OCI-LY3 (cell line): ENCODE data around the gene CELF4.

Source experiments
- H2AFZ ChIP-seq: fragments of 200-600, 300-600 bp; shearing (Covaris generic); 2 replicates; pipeline ENCODE4 v1.6.0; 2014; ENCODE audit warnings: antibody characterized with exemption, low read depth, low read length
- H3K27ac ChIP-seq: fragments of 200-600, 300-600 bp; sonication (generic); 2 replicates; pipeline ENCODE4 v1.5.1; 2014; ENCODE audit warnings: mild to moderate bottlenecking, low read length, moderate library complexity, mixed read lengths
- H3K27me3 ChIP-seq: fragments of 200-600, 300-600 bp; sonication (generic); 2 replicates; pipeline ENCODE4 v1.6.1; 2014; ENCODE audit warnings: low read depth, low read length, mixed read lengths
- H3K36me3 ChIP-seq: fragments of 200-600, 300-600 bp; sonication (generic); replicated peaks from 2 replicates; pipeline ENCODE3; 2014; ENCODE audit warnings: low read depth, low read length, mixed read lengths
- H3K4me1 ChIP-seq: fragments of 300-600, 200-600 bp; sonication (generic); 2 replicates; pipeline ENCODE4 v1.6.1; 2014; ENCODE audit warnings: low read length, mixed read lengths
- H3K4me2 ChIP-seq: fragments of 200-600, 300-600 bp; sonication (generic); 2 replicates; pipeline ENCODE4 v1.6.1; 2014; ENCODE audit warnings: low read length, mixed read lengths
- H3K4me3 ChIP-seq: fragments of 300-600, 200-600 bp; sonication (generic); 2 replicates; pipeline ENCODE4 v1.5.1; 2014; ENCODE audit warnings: antibody characterized with exemption, mild to moderate bottlenecking, low read length, moderate library complexity
- H3K79me2 ChIP-seq: fragments of 300-600, 200-600 bp; shearing (Covaris generic); 2 replicates; pipeline ENCODE4 v1.6.1; 2014; ENCODE audit warnings: mild to moderate bottlenecking, low read length, mixed read lengths
- H3K9ac ChIP-seq: fragments of 300-600, 200-600 bp; shearing (Covaris generic); 2 replicates; pipeline ENCODE4 v1.6.0; 2014; ENCODE audit warnings: mild to moderate bottlenecking, low read length, moderate library complexity
- H3K9me3 ChIP-seq: fragments of 200-600, 300-600 bp; shearing (Covaris generic); 2 replicates; pipeline ENCODE4 v1.6.1; 2014; ENCODE audit warnings: low read length, mixed read lengths; ENCODE audit not compliant: insufficient read depth
- H4K20me1 ChIP-seq: fragments of 200-600, 300-600 bp; sonication (generic); 2 replicates; pipeline ENCODE4 v1.6.1; 2016; ENCODE audit warnings: low read length, mixed read lengths; ENCODE audit not compliant: insufficient read depth
- CTCF ChIP-seq: fragments of 200-600, 300-600 bp; sonication (generic); IDR thresholded peaks from 2 replicates; pipeline ENCODE4 v1.5.1; 2014; ENCODE audit warnings: antibody characterized with exemption, low read length, low read depth
- EZH2phosphoT487 ChIP-seq: fragments of 200-600 bp; shearing (Covaris generic); IDR thresholded peaks from 2 replicates; pipeline ENCODE4 v1.6.1; 2018; ENCODE audit warnings: antibody characterized with exemption, mixed run types, low read depth

CELF4 gene

GRCh38 chr18:37598396-37598795 lies 32.8 kb upstream of the CELF4 start:
- Histone ChIP-seq H3K79me2 (no peaks in the 10 kb centered on the region), H3K9me3 (no peaks in the 10 kb centered on the region), H3K9ac (no peak overlapping the region), H3K4me3 (no peak overlapping the region), H3K36me3 (no peaks in the 10 kb centered on the region), H4K20me1 (no peaks in the 10 kb centered on the region), H3K4me1 (peaks cover 8% of the 10 kb centered on the region; the same call in 1 of the 2 replicates), H3K27ac (no peak overlapping the region), H2AFZ (no peak overlapping the region), H3K27me3 (no peaks in the 10 kb centered on the region), H3K4me2 (no peak overlapping the region)
- TF ChIP-seq CTCF, result no peak

GRCh38 chr18:37590346-37590745 lies 24.7 kb upstream of the CELF4 start:
- Histone ChIP-seq H2AFZ (no peak overlapping the region), H4K20me1 (no peaks in the 10 kb centered on the region), H3K36me3 (no peaks in the 10 kb centered on the region), H3K27me3 (no peaks in the 10 kb centered on the region), H3K4me3 (no peak overlapping the region), H3K9me3 (0 out of 2 replicates have a peak, but pooled peaks cover 9% of the 10 kb centered on the region), H3K27ac (no peak overlapping the region), H3K79me2 (no peaks in the 10 kb centered on the region), H3K4me2 (no peak overlapping the region), H3K4me1 (peaks cover 4% of the 10 kb centered on the region; the same call in 1 of the 2 replicates), H3K9ac (no peak overlapping the region)
- no peak for TF ChIP-seq CTCF
- TF ChIP-seq EZH2phosphoT487, result no peak

- TF ChIP-seq CTCF (no peak), EZH2phosphoT487 (no peak)
- H3K9ac ChIP-seq, result no peak overlapping the region
- H3K27ac ChIP-seq, result no peak overlapping the region
- 0 out of 2 replicates have a peak, but pooled peaks cover 9% of the 10 kb centered on the region for H3K9me3 ChIP-seq
- H4K20me1 ChIP-seq, result no peaks in the 10 kb centered on the region
- H3K79me2 ChIP-seq, result no peaks in the 10 kb centered on the region
- no peak overlapping the region for H3K4me2 ChIP-seq
- H3K4me1 ChIP-seq, result no peaks in the 10 kb centered on the region
- no peak overlapping the region for H2AFZ ChIP-seq
- no peaks in the 10 kb centered on the region for H3K27me3 ChIP-seq
- no peaks in the 10 kb centered on the region for H3K36me3 ChIP-seq
- H3K4me3 ChIP-seq, result no peak overlapping the region
These were observed 22.7 kb upstream of the CELF4 start for GRCh38 chr18:37588289-37588688.

GRCh38 chr18:37586656-37587225 lies 21.1 kb upstream of the CELF4 start:
- Histone ChIP-seq H3K27me3 (no peaks in the 10 kb centered on the region), H3K27ac (no peak overlapping the region), H3K4me1 (no peaks in the 10 kb centered on the region), H3K9me3 (0 out of 2 replicates have a peak, but pooled peaks cover 9% of the 10 kb centered on the region), H2AFZ (no peak overlapping the region), H3K4me3 (no peak overlapping the region), H3K4me2 (no peak overlapping the region), H3K36me3 (no peaks in the 10 kb centered on the region), H4K20me1 (no peaks in the 10 kb centered on the region), H3K9ac (no peak overlapping the region), H3K79me2 (no peaks in the 10 kb centered on the region)
- no peak for TF ChIP-seq CTCF
- no peak for TF ChIP-seq EZH2phosphoT487
